ENCODE data around the gene RNF113A. TPM values are rescaled to one million over a fixed set of nuclear protein-coding genes. Genes with fewer than 3 reads are reported as not detected.
A peak's percentile ranks its signal among the peaks of the same experiment; 100 is the strongest.
"Not testable (repeated sequence)": the region's sequence is repeated elsewhere in the genome, so short reads cannot be mapped to it uniquely, and the experiment has no call there.

The RNF113A gene
- polyA plus RNA-seq (2013, experiment 1 of 2; ENCODE audit: insufficient read length), result 15.0 TPM
- polyA plus RNA-seq (2013, experiment 2 of 2; ENCODE audit: insufficient read length), result 11.3 TPM

DNA sequence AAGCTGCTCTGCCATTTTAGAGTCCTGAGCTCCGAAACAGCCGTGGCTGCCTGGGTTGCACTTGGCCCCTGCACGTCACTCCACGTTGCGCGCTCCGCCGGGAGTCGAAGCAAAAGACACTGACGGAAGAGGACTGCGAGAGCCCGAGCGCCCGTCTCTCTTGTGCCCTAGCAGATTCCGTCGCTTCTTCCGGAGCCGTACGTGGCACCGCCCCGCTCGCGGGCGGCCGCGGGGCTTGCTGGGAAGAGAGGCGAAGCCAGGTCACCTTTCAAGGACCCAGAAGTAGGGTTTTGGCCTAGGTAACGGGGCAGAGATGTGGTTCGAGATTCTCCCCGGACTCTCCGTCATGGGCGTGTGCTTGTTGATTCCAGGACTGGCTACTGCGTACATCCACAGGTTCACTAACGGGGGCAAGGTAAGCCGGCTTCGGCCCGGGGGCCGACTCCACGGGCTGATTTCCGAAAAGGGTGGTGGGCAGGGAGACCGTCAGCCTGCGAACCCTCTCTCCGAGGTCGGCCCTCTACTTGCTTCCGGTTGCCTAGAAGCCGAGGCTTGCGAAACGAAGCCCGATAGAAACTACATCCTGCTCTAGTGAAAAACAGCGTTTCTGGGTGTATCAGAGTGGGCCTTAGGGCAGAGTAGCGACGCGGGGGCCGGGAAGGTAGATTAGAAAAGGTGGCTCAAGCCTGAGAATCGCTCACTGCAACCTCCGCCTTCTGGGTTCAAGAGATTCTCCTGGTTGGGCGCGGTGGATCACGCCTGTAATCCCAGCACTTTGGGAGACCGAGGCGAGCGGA is at the start of gene RNF113A, which contains the start of gene NDUFA1:
Gene RNF113A, minus strand, starts transcription at position 135 of the 797 bp plus-strand sequence. Its CDS starts 120 bp downstream, at position 15.
Gene NDUFA1, plus strand, starts transcription at position 234 of the 797 bp plus-strand sequence. Its CDS starts 80 bp downstream, at position 314.
- peak; percentile 86 for DNase-seq

GRCh38 chrX:119919835-119920585 is 48.5 kb upstream of the RNF113A start:
- no peak for DNase-seq

DNA sequence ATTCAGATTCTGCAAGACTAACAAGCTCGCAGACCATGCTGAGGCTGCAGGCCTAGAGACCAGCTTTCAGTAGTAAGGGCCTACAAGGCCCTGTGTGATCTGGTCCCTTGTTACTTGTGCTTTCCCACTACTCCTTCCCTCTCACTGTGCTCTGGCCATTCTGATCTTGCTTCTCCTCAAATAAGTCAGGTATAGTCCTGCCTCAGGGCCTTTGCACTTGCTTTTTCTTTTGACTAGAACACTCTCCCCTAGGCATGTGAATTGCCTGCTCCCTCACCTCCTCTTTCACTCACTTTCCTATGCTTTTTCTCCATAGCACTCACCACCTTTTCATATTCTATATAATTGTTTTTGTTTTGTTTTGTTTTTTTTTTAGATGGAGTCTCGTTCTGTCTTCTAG is 46.3 kb upstream of the RNF113A start:
- DNase-seq, result no peak

GRCh38 chrX:119916310-119916709 is 44.8 kb upstream of the RNF113A start:
- no peak for DNase-seq

DNA sequence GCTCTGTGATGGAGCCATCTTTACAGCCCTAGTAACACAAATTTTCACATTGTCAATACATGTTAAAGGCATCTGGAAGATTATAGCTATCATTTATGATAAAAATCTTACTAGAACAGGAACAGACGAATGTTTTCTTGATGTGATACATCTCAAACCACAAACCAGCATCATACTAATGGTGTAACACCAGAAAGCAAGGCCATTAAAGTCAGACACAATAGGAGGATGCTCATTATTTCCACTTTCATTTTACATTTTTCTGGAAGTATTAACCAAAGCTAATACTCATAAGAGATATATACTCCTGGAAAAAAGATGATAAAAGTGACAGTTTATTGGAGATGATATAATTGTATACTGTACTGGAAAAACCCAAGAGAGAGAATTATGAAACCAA is 29.4 kb upstream of the RNF113A start:
- DNase-seq, result no peak

GRCh38 chrX:119899125-119899524 is 27.6 kb upstream of the RNF113A start:
- no peak for DNase-seq

- no peak for DNase-seq
Observed at GRCh38 chrX:119895843-119896326, 24.4 kb upstream of the RNF113A start, which contains the start of gene AKAP14. TSS of gene AKAP14 (plus strand) at chrX:119895893. CDS start at chrX:119903224, 7,331 bp downstream.

GRCh38 chrX:119891961-119892692 is 20.6 kb upstream of the RNF113A start:
- DNase-seq, result not testable (repeated sequence)

GRCh38 chrX:119890626-119891025 is 19.1 kb upstream of the RNF113A start:
- DNase-seq, result not testable (repeated sequence)

DNA sequence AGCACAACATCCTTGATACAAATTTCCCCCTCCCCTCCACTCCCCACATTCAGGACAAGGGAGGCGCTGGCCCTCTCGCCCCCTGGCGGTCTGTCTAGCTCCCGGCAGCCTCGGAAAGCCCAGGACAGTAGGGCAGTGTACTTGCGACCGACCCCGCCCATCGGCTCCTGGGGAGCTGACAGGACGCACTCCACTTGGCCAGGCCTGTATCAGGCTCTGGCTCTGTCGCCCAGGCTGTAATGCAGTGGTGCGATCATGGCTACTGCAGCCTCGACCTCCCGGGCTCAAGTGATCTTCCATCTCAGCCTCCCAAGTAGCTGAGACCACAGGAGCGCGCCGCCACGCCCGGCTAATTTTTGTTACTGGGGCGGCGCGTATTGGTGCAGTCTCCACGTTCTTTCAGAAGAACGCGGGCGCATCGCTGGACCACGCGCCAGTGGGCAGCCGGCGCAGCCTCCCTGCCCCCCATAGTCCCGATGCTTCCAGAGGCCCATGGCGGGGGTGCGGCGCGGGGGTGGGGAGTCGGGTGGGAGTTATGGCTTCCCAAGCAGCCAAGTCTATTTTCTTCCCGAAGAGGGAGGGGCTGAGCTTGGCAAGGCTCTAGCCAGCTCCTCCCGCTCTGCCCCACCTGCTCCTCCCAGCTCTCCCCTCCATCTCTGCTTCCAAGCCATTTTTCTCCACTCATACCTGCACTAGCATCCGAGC is 16.3 kb upstream of the RNF113A start:
- peak; percentile 57 for DNase-seq

- DNase-seq, result peak; percentile 13
Observed at GRCh38 chrX:119885554-119886428, 14.3 kb upstream of the RNF113A start.

DNA sequence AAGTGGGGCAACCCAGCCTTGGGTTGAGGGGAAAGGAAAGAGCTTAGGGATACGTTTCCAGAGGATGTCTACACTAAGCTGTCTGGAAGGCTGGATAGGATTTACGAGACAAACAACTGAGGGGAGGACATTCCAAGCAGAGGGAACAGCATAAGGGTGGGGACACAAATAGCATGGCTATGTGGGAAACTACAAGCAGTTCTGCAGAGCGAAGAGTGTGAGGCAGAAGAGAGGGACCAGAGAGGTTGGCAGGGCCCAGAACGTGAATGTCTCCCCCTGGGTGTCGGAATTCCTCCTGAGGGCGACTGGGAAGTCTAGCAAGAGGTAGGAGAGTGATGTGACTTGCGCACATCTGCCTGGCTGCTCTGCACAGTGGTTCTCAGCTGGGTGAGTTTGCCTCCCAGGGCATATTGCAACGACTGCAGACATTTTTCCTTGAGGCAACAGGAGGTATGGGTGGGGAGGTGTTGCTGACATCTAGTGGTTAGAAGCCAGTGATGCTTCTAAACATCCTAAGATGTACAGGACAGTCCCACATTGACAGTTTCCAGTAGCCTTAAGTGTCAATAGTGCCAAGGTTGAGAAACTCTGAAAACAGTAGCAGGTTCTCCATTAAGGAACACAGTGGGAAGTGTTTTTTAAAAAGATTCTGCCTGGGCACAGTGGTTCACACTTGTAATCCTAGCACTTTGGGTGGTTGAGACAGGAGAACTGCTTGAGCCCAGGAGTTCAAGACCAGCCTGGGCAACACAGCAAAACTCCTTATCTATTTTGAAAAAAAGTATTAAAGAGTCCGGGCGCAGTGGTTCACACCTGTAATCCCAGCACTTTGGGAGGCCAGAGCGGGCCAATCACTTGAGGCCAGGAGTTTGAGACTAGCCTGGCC is 9.3 kb upstream of the RNF113A start:
- peak; percentile 51 for DNase-seq

DNA sequence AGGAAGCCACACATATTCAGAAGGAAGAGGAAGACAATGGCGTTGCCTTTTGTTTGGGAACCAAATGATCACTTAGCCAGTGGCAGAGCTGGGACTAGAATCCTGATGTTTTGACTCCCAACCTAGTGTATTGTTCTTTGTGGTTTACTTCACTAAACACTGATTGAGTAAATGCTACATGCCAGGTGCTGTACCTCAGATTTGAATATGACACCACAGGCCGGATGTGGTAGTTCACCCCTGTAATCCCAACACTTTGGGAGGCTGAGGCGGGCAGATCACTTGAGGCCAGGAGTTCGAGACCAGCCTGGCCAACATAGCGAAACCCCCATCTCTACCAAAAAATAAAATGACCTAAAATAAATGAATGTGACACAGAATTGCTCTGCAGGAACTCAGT is 8.5 kb upstream of the RNF113A start:
- DNase-seq, result no peak

- no peak for DNase-seq
Observed at GRCh38 chrX:119878740-119879139, 7.2 kb upstream of the RNF113A start.

DNA sequence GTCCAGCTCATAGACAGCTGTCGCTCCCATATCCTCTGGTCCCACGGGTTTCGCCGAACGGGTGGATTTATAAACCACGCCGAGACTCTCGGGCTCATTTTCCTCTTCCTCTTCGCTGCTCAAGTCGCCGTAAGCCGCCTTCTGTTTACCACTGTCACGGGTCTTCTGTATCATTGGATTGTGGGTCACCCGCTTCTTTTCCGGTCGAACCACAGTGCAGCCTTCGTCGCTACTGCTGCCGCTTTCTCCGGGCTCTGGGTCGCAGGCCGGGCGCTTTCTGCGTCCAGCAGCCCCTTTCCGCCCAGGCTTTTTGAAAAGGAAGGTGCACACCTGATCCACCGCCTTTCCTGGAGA is 311 bp downstream of the RNF113A start:
- DNase-seq, result no peak

DNA sequence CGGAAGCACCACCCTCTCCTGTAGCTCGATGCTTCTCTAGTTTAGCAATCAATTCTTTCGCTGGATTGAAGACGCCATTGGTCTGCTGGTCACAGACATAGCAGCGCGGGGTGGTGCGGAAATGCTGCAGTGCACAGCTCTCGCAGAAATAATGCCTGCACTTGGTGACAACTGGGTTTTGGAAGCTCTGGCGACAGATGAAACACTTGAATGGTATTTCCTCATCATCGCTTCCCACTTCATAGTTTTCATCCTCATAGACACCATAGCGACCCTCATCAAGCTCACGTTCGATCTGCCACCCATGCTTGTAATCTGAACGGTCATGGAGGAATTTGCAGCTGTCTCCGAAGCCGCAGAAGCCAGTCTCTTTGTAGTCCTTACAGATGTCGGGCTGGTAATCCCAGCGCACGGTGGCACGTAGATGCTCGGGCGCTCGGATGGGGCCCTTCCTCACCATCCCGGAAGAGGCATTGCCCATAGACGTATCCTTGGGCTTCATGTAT is 854 bp downstream of the RNF113A start:
- peak; percentile 69 for DNase-seq

GRCh38 chrX:119853444-119853843 is 18.1 kb downstream of the RNF113A start:
- peak; percentile 0 for DNase-seq

GRCh38 chrX:119852382-119853353 is 18.9 kb downstream of the RNF113A start, which contains the start of gene UPF3B:
TSS of gene UPF3B (minus strand) at chrX:119852963. CDS start at chrX:119852928, 35 bp downstream.
- peak; percentile 98 for DNase-seq
